ENCODE results near the gene DGKI.

The DGKI gene

GRCh38 chr7:137366995-137367394 is 479.8 kb downstream of the DGKI start:
- H4K20me1 ChIP-seq (ENCODE audit: insufficient read depth, low read length) = no peaks in the 10 kb centered on the region
- H2AFZ ChIP-seq (ENCODE audit: low read depth, low read length) = no peak overlapping the region

GRCh38 chr7:137363683-137364082 is 483.1 kb downstream of the DGKI start:
- Histone ChIP-seq H3K27me3 (ENCODE audit: low read depth, low read length) (no peaks in the 10 kb centered on the region), H2AFZ (ENCODE audit: low read depth, low read length) (no peak overlapping the region), H3K9ac (ENCODE audit: low read length) (no peak overlapping the region), H3K27ac (ENCODE audit: low read length) (no peak overlapping the region), H3K4me1 (ENCODE audit: low read length) (no peaks in the 10 kb centered on the region), H3K4me2 (ENCODE audit: low read length) (no peak overlapping the region), H3K36me3 (replicated peaks; ENCODE audit: low read depth, low read length) (no peaks in the 10 kb centered on the region), H3K4me3 (ENCODE audit: low read length) (no peak overlapping the region), H3K9me3 (ENCODE audit: insufficient read depth, low read length) (peaks cover 10% of the 10 kb centered on the region; the same call in 1 of the 2 replicates), H3K79me2 (ENCODE audit: low read length) (no peaks in the 10 kb centered on the region), H4K20me1 (ENCODE audit: insufficient read depth, low read length) (no peaks in the 10 kb centered on the region)
- TF ChIP-seq CTCF (IDR thresholded peaks at IDR 0.05; ENCODE audit: low read depth, low read length) (no peak), EZH2phosphoT487 (IDR thresholded peaks at IDR 0.05; ENCODE audit: low read depth) (no peak)

More at GRCh38 chr7:137366995-137367394, 479.8 kb downstream of the DGKI start:
- no peaks in the 10 kb centered on the region for H3K79me2 ChIP-seq (ENCODE audit: low read length)
- no peaks in the 10 kb centered on the region for H3K36me3 ChIP-seq (replicated peaks; ENCODE audit: low read depth, low read length)
- no peaks in the 10 kb centered on the region for H3K27me3 ChIP-seq (ENCODE audit: low read depth, low read length)
- no peak overlapping the region for H3K9ac ChIP-seq (ENCODE audit: low read length)
- no peak overlapping the region for H3K27ac ChIP-seq (ENCODE audit: low read length)
- no peak for TF ChIP-seq EZH2phosphoT487 (IDR thresholded peaks at IDR 0.05; ENCODE audit: low read depth)
- TF ChIP-seq CTCF (IDR thresholded peaks at IDR 0.05; ENCODE audit: low read depth, low read length) = no peak
- no peak overlapping the region for H3K4me2 ChIP-seq (ENCODE audit: low read length)
- no peaks in the 10 kb centered on the region for H3K4me1 ChIP-seq (ENCODE audit: low read length)
- H3K9me3 ChIP-seq (ENCODE audit: insufficient read depth, low read length) = no peaks in the 10 kb centered on the region
- H3K4me3 ChIP-seq (ENCODE audit: low read length) = no peak overlapping the region

GRCh38 chr7:137360087-137360679 is 486.6 kb downstream of the DGKI start:
- Histone ChIP-seq H4K20me1 (ENCODE audit: insufficient read depth, low read length) (no peaks in the 10 kb centered on the region), H3K4me2 (ENCODE audit: low read length) (no peak overlapping the region), H3K4me1 (ENCODE audit: low read length) (no peaks in the 10 kb centered on the region), H2AFZ (ENCODE audit: low read depth, low read length) (no peak overlapping the region), H3K4me3 (ENCODE audit: low read length) (no peak overlapping the region), H3K79me2 (ENCODE audit: low read length) (no peaks in the 10 kb centered on the region), H3K36me3 (replicated peaks; ENCODE audit: low read depth, low read length) (no peaks in the 10 kb centered on the region), H3K27me3 (ENCODE audit: low read depth, low read length) (no peaks in the 10 kb centered on the region), H3K27ac (ENCODE audit: low read length) (no peak overlapping the region), H3K9me3 (ENCODE audit: insufficient read depth, low read length) (peaks cover 10% of the 10 kb centered on the region; the same call in 1 of the 2 replicates), H3K9ac (ENCODE audit: low read length) (no peak overlapping the region)
- TF ChIP-seq EZH2phosphoT487 (IDR thresholded peaks at IDR 0.05; ENCODE audit: low read depth) = no peak
- no peak for TF ChIP-seq CTCF (IDR thresholded peaks at IDR 0.05; ENCODE audit: low read depth, low read length)

GRCh38 chr7:137354961-137355360 is 491.8 kb downstream of the DGKI start:
- no peak overlapping the region for H3K4me2 ChIP-seq (ENCODE audit: low read length)
- no peaks in the 10 kb centered on the region for H3K36me3 ChIP-seq (replicated peaks; ENCODE audit: low read depth, low read length)
- TF ChIP-seq CTCF (IDR thresholded peaks at IDR 0.05; ENCODE audit: low read depth, low read length) (no peak), EZH2phosphoT487 (IDR thresholded peaks at IDR 0.05; ENCODE audit: low read depth) (no peak)
- no peak overlapping the region for H2AFZ ChIP-seq (ENCODE audit: low read depth, low read length)
- H4K20me1 ChIP-seq (ENCODE audit: insufficient read depth, low read length) = no peaks in the 10 kb centered on the region
- H3K4me1 ChIP-seq (ENCODE audit: low read length) = no peaks in the 10 kb centered on the region
- H3K9me3 ChIP-seq (ENCODE audit: insufficient read depth, low read length) = peaks cover 10% of the 10 kb centered on the region; the same call in 1 of the 2 replicates
- no peaks in the 10 kb centered on the region for H3K27me3 ChIP-seq (ENCODE audit: low read depth, low read length)
- no peaks in the 10 kb centered on the region for H3K79me2 ChIP-seq (ENCODE audit: low read length)
- no peak overlapping the region for H3K9ac ChIP-seq (ENCODE audit: low read length)
- H3K4me3 ChIP-seq (ENCODE audit: low read length) = no peak overlapping the region
- no peak overlapping the region for H3K27ac ChIP-seq (ENCODE audit: low read length)
